IMR-90 (cell line): ENCODE data around the gene SCNN1B. TPM values are rescaled to one million over a fixed set of nuclear protein-coding genes. Genes with fewer than 3 reads are reported as not detected.

Experiments used
- ATAC-seq: fragments of 200-7000 bp; cut with Tn5 transposase; 2 replicates; pipeline ENCODE4 v1.9.1; 2020; ENCODE audit warnings: low read depth, mild to moderate bottlenecking, moderate library complexity
- BruUV-seq: library from RNA; stranded (reverse); fragments of 400-500 nt; replicated peaks from 2 replicates; lab custom pipeline; 2021; lab: Mats Ljungman, UMichigan
- CTCF ChIA-PET: fragments of 300-600 bp; formaldehyde crosslinking; extraction: SDS; loops from one replicate; lab custom pipeline; 2021; ENCODE audit warnings: antibody characterized with exemption; lab: Yijun Ruan, JAX
- POLR2A ChIA-PET: fragments of 300-600 bp; sonication (Branson Sonifier 250); formaldehyde crosslinking; loops from one replicate; lab custom pipeline; 2022; ENCODE audit warnings: antibody characterized with exemption; ENCODE audit not compliant: unreplicated experiment; lab: Charles Lee
- DNase-seq: peaks from one replicate; pipeline ENCODE4 v3.0.0; 2013
- H2AFZ ChIP-seq: replicated peaks from 2 replicates; pipeline ENCODE3; 2013; ENCODE audit warnings: low read length, mild to moderate bottlenecking; ENCODE audit not compliant: poor library complexity
- H2AK5ac ChIP-seq: 2 replicates; pipeline ENCODE4 v1.6.1; 2013; ENCODE audit warnings: low read depth, low read length, inconsistent platforms
- H2AK9ac ChIP-seq: replicated peaks from 2 replicates; pipeline ENCODE3; 2013; ENCODE audit warnings: mild to moderate bottlenecking, low read depth, low read length, moderate library complexity; ENCODE audit not compliant: poor library complexity
- H2BK120ac ChIP-seq: 2 replicates; pipeline ENCODE4 v1.6.1; 2013; ENCODE audit warnings: low read depth, low read length, inconsistent platforms
- H2BK15ac ChIP-seq: 3 replicates; pipeline ENCODE4 v1.6.1; 2013; ENCODE audit warnings: low read depth, low read length, inconsistent platforms
- H2BK20ac ChIP-seq: 2 replicates; pipeline ENCODE4 v1.6.1; 2013; ENCODE audit warnings: low read depth, mild to moderate bottlenecking, inconsistent platforms, low read length, moderate library complexity
- H2BK5ac ChIP-seq: 2 replicates; pipeline ENCODE4 v1.6.1; 2013; ENCODE audit warnings: mild to moderate bottlenecking, low read depth, low read length, inconsistent platforms; ENCODE audit not compliant: poor library complexity, severe bottlenecking
- H3K14ac ChIP-seq: replicated peaks from 2 replicates; pipeline ENCODE4 v1.6.1; 2013; ENCODE audit warnings: low read depth, low read length, inconsistent platforms
- H3K18ac ChIP-seq: 2 replicates; pipeline ENCODE4 v1.6.1; 2013; ENCODE audit warnings: low read depth, low read length, control low read depth
- H3K23ac ChIP-seq: 2 replicates; pipeline ENCODE4 v1.6.1; 2013; ENCODE audit warnings: low read depth, low read length, inconsistent platforms
- H3K27ac ChIP-seq: 2 replicates; pipeline ENCODE4 v1.5.1; 2013; ENCODE audit warnings: mild to moderate bottlenecking, control low read depth, low read length; ENCODE audit not compliant: insufficient read depth
- H3K27me3 ChIP-seq: 2 replicates; pipeline ENCODE4 v1.6.1; 2013; ENCODE audit warnings: low read length; ENCODE audit not compliant: control insufficient read depth, insufficient read depth
- H3K36me3 ChIP-seq: 2 replicates; pipeline ENCODE4 v1.6.1; 2013; ENCODE audit warnings: low read length, mixed read lengths; ENCODE audit not compliant: control insufficient read depth, insufficient read depth
- H3K4ac ChIP-seq: 2 replicates; pipeline ENCODE4 v1.6.1; 2013; ENCODE audit warnings: low read depth, low read length, inconsistent platforms
- H3K4me1 ChIP-seq: 2 replicates; pipeline ENCODE4 v1.6.1; 2013; ENCODE audit warnings: low read length, mixed read lengths; ENCODE audit not compliant: control insufficient read depth, insufficient read depth
- H3K4me2 ChIP-seq: 2 replicates; pipeline ENCODE4 v1.6.1; 2013; ENCODE audit warnings: low read depth, mild to moderate bottlenecking, control low read depth, low read length, moderate library complexity
- H3K4me3 ChIP-seq: 2 replicates; pipeline ENCODE4 v1.5.1; 2013; ENCODE audit warnings: low read depth, mild to moderate bottlenecking, control low read depth, low read length, moderate library complexity; ENCODE audit not compliant: insufficient read depth
- H3K56ac ChIP-seq: 2 replicates; pipeline ENCODE4 v1.6.1; 2013; ENCODE audit warnings: low read length, inconsistent platforms; ENCODE audit not compliant: insufficient read depth; ENCODE audit errors: extremely low read depth
- H3K79me1 ChIP-seq, 2 experiments: 2 replicates each; pipeline ENCODE4 v1.6.1; 2013; ENCODE audit warnings: low read length in 2 of 2, inconsistent platforms in 1 of 2, low read depth in 1 of 2
- H3K9ac ChIP-seq: 2 replicates; pipeline ENCODE4 v1.6.1; 2013; ENCODE audit warnings: low read depth, low read length, control low read depth
- H3K9me1 ChIP-seq: 2 replicates; pipeline ENCODE4 v1.6.1; 2013; ENCODE audit warnings: low read length, inconsistent platforms; ENCODE audit not compliant: insufficient read depth
- H3K9me3 ChIP-seq: 2 replicates; pipeline ENCODE4 v1.6.1; 2013; ENCODE audit warnings: low read length; ENCODE audit not compliant: control insufficient read depth, insufficient read depth
- H4K20me1 ChIP-seq: 2 replicates; pipeline ENCODE4 v1.6.1; 2013; ENCODE audit warnings: low read length, inconsistent platforms; ENCODE audit not compliant: insufficient read depth
- H4K5ac ChIP-seq: 2 replicates; pipeline ENCODE4 v1.6.1; 2013; ENCODE audit warnings: mild to moderate bottlenecking, low read depth, low read length, control low read depth
- H4K8ac ChIP-seq, 2 experiments: 2 replicates each; pipeline ENCODE4 v1.6.1; 2013; ENCODE audit warnings: low read depth in 2 of 2, low read length in 2 of 2, control low read depth in 1 of 2, inconsistent platforms in 1 of 2
- H4K91ac ChIP-seq: 2 replicates; pipeline ENCODE4 v1.6.1; 2013; ENCODE audit warnings: low read depth, low read length, inconsistent platforms; ENCODE audit not compliant: insufficient read depth
- BHLHE40 ChIP-seq: fragments of 150-350 bp; IDR thresholded peaks from 2 replicates; pipeline ENCODE4 v1.6.1; 2016; ENCODE audit warnings: mild to moderate bottlenecking, low read depth, low read length
- CEBPB ChIP-seq: IDR thresholded peaks from 2 replicates; pipeline ENCODE4 v1.6.1; 2012; ENCODE audit warnings: low read depth, low read length, improper control_type of control experiment
- CHD1 ChIP-seq: IDR thresholded peaks from 2 replicates; pipeline ENCODE4 v1.6.1; 2012; ENCODE audit warnings: low read depth, low read length, improper control_type of control experiment
- MAFK ChIP-seq: IDR thresholded peaks from 2 replicates; pipeline ENCODE4 v1.6.1; 2012; ENCODE audit warnings: low read depth, low read length, improper control_type of control experiment
- MAZ ChIP-seq: IDR thresholded peaks from 2 replicates; pipeline ENCODE4 v1.6.1; 2012; ENCODE audit warnings: low read depth, mild to moderate bottlenecking, low read length, improper control_type of control experiment, moderate library complexity, borderline replicate concordance
- MXI1 ChIP-seq: IDR thresholded peaks from 2 replicates; pipeline ENCODE4 v1.6.1; 2012; ENCODE audit warnings: low read depth, mild to moderate bottlenecking, low read length, moderate library complexity, borderline replicate concordance
- NFE2L2 ChIP-seq: fragments of 150-350 bp; IDR thresholded peaks from 2 replicates; pipeline ENCODE4 v1.6.1; 2016; ENCODE audit warnings: low read depth, mild to moderate bottlenecking, low read length
- POLR2A ChIP-seq: IDR thresholded peaks from 2 replicates; pipeline ENCODE4 v1.6.1; 2012; ENCODE audit warnings: mild to moderate bottlenecking, low read depth, low read length
- RAD21 ChIP-seq: IDR thresholded peaks from 2 replicates; pipeline ENCODE4 v1.6.1; 2012; ENCODE audit warnings: low read length, improper control_type of control experiment
- RCOR1 ChIP-seq: IDR thresholded peaks from 2 replicates; pipeline ENCODE4 v1.6.1; 2012; ENCODE audit warnings: mild to moderate bottlenecking, low read length, improper control_type of control experiment; ENCODE audit not compliant: insufficient replicate concordance
- SMC3 ChIP-seq: fragments of 150-350 bp; IDR thresholded peaks from 2 replicates; pipeline ENCODE4 v1.6.1; 2016; ENCODE audit warnings: low read depth, mild to moderate bottlenecking, antibody characterized with exemption, low read length, moderate library complexity
- USF2 ChIP-seq: fragments of 150-350 bp; IDR thresholded peaks from 2 replicates; pipeline ENCODE4 v1.6.1; 2017; ENCODE audit warnings: mild to moderate bottlenecking, antibody characterized with exemption, low read length, low read depth
- WGBS, 2 experiments: methylation state at CpG; one replicate each; pipeline versions ENCODE4 v1.1.5 to v1.1.7; 2013; ENCODE audit warnings: missing lambda C conversion rate in 2 of 2; ENCODE audit not compliant: insufficient read length in 1 of 2; ENCODE audit errors: extremely low coverage in 2 of 2; 5-methylcytosine and 5-hydroxymethylcytosine counted together
- dilution Hi-C: fragments of 300-500 bp; cut with HindIII; formaldehyde crosslinking; loops from one replicate; pipeline ENCODE4 v1.14.3; 2018; ENCODE audit warnings: low sequenced_read_pairs; ENCODE audit not compliant: unreplicated experiment
- in situ Hi-C: fragments of 300-500 bp; cut with MboI; formaldehyde crosslinking; loops from 3 replicates; pipeline ENCODE4 v1.14.3; 2019; ENCODE audit warnings: low sequenced_read_pairs, inconsistent platforms, mixed read lengths
- intact Hi-C: fragments of 100-400 bp; cut with micrococcal nuclease; formaldehyde crosslinking; loops from 2 replicates; pipeline ENCODE4 v1.10.0; 2022
- polyA plus RNA-seq, 3 experiments: library from polyadenylated mRNA; depleted of rRNA; stranded (reverse); fragments of >200 nt; gene quantifications; 2 replicates each; pipeline ENCODE4 v1.2.3, GENCODE V29; 2012; ENCODE audit warnings: low replicate concordance in 1 of 3
- total RNA-seq: library from RNA; depleted of rRNA; stranded (reverse); fragments of >200 nt; gene quantifications from 2 replicates; pipeline ENCODE4 v1.2.3, GENCODE V29; 2012

Gene SCNN1B
- total and polyA plus RNA-seq, 2 of the 4 experiments (the other 2 are of a cell fraction): not detected

- H4K5ac ChIP-seq: no peak overlapping the region
- no peaks in the 10 kb centered on the region for H3K4me1 ChIP-seq
- no peak overlapping the region for H3K4me3 ChIP-seq
- peaks cover 34% of the 10 kb centered on the region for H3K36me3 ChIP-seq
- H2AK9ac ChIP-seq: no peak overlapping the region
- no TSS peak for BruUV-seq
- H2AFZ ChIP-seq: no peak overlapping the region
- H3K56ac ChIP-seq: no peak overlapping the region
- H3K18ac ChIP-seq: no peak overlapping the region
- H4K8ac ChIP-seq: no peak overlapping the region
- WGBS, 2 experiments: 87% methylated on average over 3 of the region's 8 CpGs; no CpG with 5 or more reads in 1 of the 2 experiments
- H3K4ac ChIP-seq: no peak overlapping the region
- no peak overlapping the region for H2BK5ac ChIP-seq
- H3K4me2 ChIP-seq: no peak overlapping the region
- no peaks in the 10 kb centered on the region; the same call in 1 of the 2 replicates for H3K9me1 ChIP-seq
- ChIA-PET POLR2A (no interaction called here), CTCF (no interaction called here)
- no peaks in the 10 kb centered on the region for H3K27me3 ChIP-seq
- in situ Hi-C loops: no loop called here
- H3K79me1 ChIP-seq: no peaks in the 10 kb centered on the region
- ATAC-seq (no peak), DNase-seq (no peak)
- TF ChIP-seq RAD21 (no peak), RCOR1 (no peak), CHD1 (no peak), MAFK (no peak), NFE2L2 (no peak), CEBPB (no peak), USF2 (no peak), SMC3 (no peak), MXI1 (no peak), POLR2A (no peak), BHLHE40 (no peak), MAZ (no peak)
- H3K27ac ChIP-seq: no peak overlapping the region
- no peak overlapping the region for H3K23ac ChIP-seq
- H2AK5ac ChIP-seq: no peak overlapping the region
- H4K20me1 ChIP-seq: no peaks in the 10 kb centered on the region
- intact Hi-C loops: no loop called here
- dilution Hi-C loops: no loop called here
- no peak overlapping the region for H3K9ac ChIP-seq
- H2BK20ac ChIP-seq: no peak overlapping the region
- H2BK120ac ChIP-seq: no peak overlapping the region
- no peaks in the 10 kb centered on the region for H3K9me3 ChIP-seq
- no peak overlapping the region for H2BK15ac ChIP-seq
- no peak overlapping the region for H4K91ac ChIP-seq
- H3K14ac ChIP-seq: no peak overlapping the region
These were observed 85.6 kb downstream of the SCNN1B start for GRCh38 chr16:23387666-23388065.
